MCF 10A (cell line): Measurements from ENCODE around the gene MAPK13. TPM values are rescaled to one million over a fixed set of nuclear protein-coding genes. Genes with fewer than 3 reads are reported as not detected.
"Not testable (repeated sequence)": the region's sequence is repeated elsewhere in the genome, so short reads cannot be mapped to it uniquely, and the experiment has no call there.

Experiments used
- Bru-seq: library from RNA; stranded (reverse); fragments of 400-500 nt; gene quantifications from one replicate; lab custom pipeline; 2021; lab: Mats Ljungman, UMichigan
- BruChase-seq, 2 experiments: library from RNA; stranded (reverse); fragments of 400-500 nt; gene quantifications; one replicate each; lab custom pipeline; 2021; lab: Mats Ljungman, UMichigan
- BruUV-seq: library from RNA; stranded (reverse); fragments of 400-500 nt; replicated peaks from 2 replicates; lab custom pipeline; 2021; lab: Mats Ljungman, UMichigan
- CTCF ChIA-PET: fragments of 300-600 bp; sonication (Branson Sonifier 250); formaldehyde crosslinking; extraction: SDS; loops from one replicate; lab custom pipeline; 2021; ENCODE audit warnings: antibody characterized with exemption, inconsistent platforms; lab: Yijun Ruan, JAX
- POLR2A ChIA-PET: fragments of 300-600, 350-650 bp; sonication (Branson Sonifier 250); formaldehyde crosslinking; extraction: SDS; loops from one replicate; lab custom pipeline; 2020; ENCODE audit warnings: antibody characterized with exemption, inconsistent platforms; lab: Yijun Ruan, JAX
- DNase-seq: peaks from one replicate; pipeline ENCODE4 v3.0.0-alpha.2; 2018; ENCODE audit not compliant: unreplicated experiment
- H3K27ac Mint-ChIP-seq: one replicate; pipeline ENCODE4 v1.8.0; 2022; ENCODE audit warnings: mild to moderate bottlenecking, low read depth, mixed read lengths; ENCODE audit not compliant: unreplicated experiment
- H3K27me3 Mint-ChIP-seq: one replicate; pipeline ENCODE4 v1.8.0; 2022; ENCODE audit warnings: mixed read lengths; ENCODE audit not compliant: insufficient read depth, unreplicated experiment
- H3K36me3 Mint-ChIP-seq: one replicate; pipeline ENCODE4 v1.8.0; 2022; ENCODE audit warnings: mild to moderate bottlenecking, moderate library complexity, mixed read lengths; ENCODE audit not compliant: insufficient read depth, unreplicated experiment
- H3K4me1 Mint-ChIP-seq: one replicate; pipeline ENCODE4 v1.8.0; 2022; ENCODE audit warnings: mixed read lengths; ENCODE audit not compliant: insufficient read depth, unreplicated experiment
- H3K4me3 Mint-ChIP-seq: one replicate; pipeline ENCODE4 v1.8.0; 2022; ENCODE audit warnings: mild to moderate bottlenecking, moderate library complexity, mixed read lengths; ENCODE audit not compliant: unreplicated experiment
- H3K9me3 Mint-ChIP-seq: one replicate; pipeline ENCODE4 v1.8.0; 2022; ENCODE audit warnings: mixed read lengths; ENCODE audit not compliant: unreplicated experiment
- intact Hi-C: fragments of 100-400 bp; cut with micrococcal nuclease; formaldehyde crosslinking; loops from 2 replicates; pipeline ENCODE4 v1.14.1; 2022
- long read RNA-seq: library from polyadenylated mRNA; stranded (forward); transcript quantifications from one replicate; pipeline ENCODE4 v2.0.0, GENCODE V29; 2022
- total RNA-seq: library from RNA; stranded (reverse); gene quantifications from 2 replicates; pipeline ENCODE4 v1.2.3, GENCODE V29; 2022
- TF ChIP-seq, protein P1 (sequence below): fragments of 200-600 bp; IDR thresholded peaks from one replicate; pipeline ENCODE4 v1.8.0; 2022; ENCODE audit warnings: antibody characterized with exemption, mild to moderate bottlenecking; ENCODE audit not compliant: unreplicated experiment

The MAPK13 gene
- 5.5 and 6.8 TPM in 2 replicates for total RNA-seq
- Bru-seq, nascent RNA = percentile 34 among the genes with signal in this experiment
- BruChase-seq, experiment 1, labeled RNA remaining after a 6-hour chase = percentile 66 among the genes with signal in this experiment
- percentile 43 among the genes with signal in this experiment for BruChase-seq, experiment 2, labeled RNA remaining after a 2-hour chase
- long read RNA-seq, transcript MAPK13-201 (12 exons, 2,052 nt) = major isoform, 16 of 20 reads
- long read RNA-seq, partial matches to known transcripts = 1 of 20 reads
- long read RNA-seq, other reads (novel, unspliced or antisense) = 3 of 20 reads

GRCh38 chr6:36129941-36130666, at the start of gene MAPK13:
Gene MAPK13, plus strand, starts transcription at chr6:36130513. Its CDS starts 70 bp downstream, at chr6:36130583.
- DNase-seq = peak; percentile 32
- intact Hi-C loops = no loop called here
- TF ChIP-seq, protein P1, sequence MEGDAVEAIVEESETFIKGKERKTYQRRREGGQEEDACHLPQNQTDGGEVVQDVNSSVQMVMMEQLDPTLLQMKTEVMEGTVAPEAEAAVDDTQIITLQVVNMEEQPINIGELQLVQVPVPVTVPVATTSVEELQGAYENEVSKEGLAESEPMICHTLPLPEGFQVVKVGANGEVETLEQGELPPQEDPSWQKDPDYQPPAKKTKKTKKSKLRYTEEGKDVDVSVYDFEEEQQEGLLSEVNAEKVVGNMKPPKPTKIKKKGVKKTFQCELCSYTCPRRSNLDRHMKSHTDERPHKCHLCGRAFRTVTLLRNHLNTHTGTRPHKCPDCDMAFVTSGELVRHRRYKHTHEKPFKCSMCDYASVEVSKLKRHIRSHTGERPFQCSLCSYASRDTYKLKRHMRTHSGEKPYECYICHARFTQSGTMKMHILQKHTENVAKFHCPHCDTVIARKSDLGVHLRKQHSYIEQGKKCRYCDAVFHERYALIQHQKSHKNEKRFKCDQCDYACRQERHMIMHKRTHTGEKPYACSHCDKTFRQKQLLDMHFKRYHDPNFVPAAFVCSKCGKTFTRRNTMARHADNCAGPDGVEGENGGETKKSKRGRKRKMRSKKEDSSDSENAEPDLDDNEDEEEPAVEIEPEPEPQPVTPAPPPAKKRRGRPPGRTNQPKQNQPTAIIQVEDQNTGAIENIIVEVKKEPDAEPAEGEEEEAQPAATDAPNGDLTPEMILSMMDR = no peak
- peak within 1 kb of the TSS; percentile 45 for H3K4me3 Mint-ChIP-seq
- no peaks in the 10 kb centered on the region for H3K9me3 Mint-ChIP-seq
- H3K4me1 Mint-ChIP-seq = peaks cover 14% of the 10 kb centered on the region
- H3K27ac Mint-ChIP-seq = no peak within 1 kb of the TSS
- no peaks in the 10 kb centered on the region for H3K27me3 Mint-ChIP-seq
- no peaks in the 10 kb centered on the region for H3K36me3 Mint-ChIP-seq
- ChIA-PET CTCF (interaction anchor here (0.6 to 1.3 kb wide), 4 partner anchors 9 to 230 kb away, joined by 3 to 4 read pairs (median 4); no protein-coding TSS in a partner anchor), POLR2A (interaction anchor here (0.7 to 1.6 kb wide), 2 partner anchors 9 to 16 kb away, joined by 3 to 9 read pairs; no protein-coding TSS in a partner anchor)
- BruUV-seq = no TSS peak

DNA sequence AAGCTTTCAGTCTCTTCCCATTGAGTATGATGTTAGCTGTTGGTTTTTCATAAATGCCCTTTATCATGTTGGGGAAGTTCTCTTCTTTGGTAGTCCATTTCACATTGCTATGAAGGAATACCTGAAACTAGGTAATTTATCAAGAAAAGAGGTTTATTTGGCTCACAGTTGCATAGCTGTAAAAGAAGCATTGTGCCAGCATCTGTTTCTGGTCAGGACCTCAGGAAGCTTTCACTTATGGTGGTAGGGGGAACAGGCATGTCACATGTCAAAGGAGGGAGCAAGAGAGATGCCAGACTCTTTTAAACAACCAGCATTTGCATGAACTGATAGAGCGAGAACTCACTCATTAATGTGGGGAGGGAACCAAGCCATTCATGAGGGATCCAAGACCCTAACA, 48.0 kb upstream of the MAPK13 start:
- Mint-ChIP-seq H3K27me3 (no peaks in the 10 kb centered on the region), H3K36me3 (peaks cover 82% of the 10 kb centered on the region), H3K4me1 (no peaks in the 10 kb centered on the region), H3K9me3 (peaks cover 11% of the 10 kb centered on the region), H3K27ac (no peak overlapping the region), H3K4me3 (no peak overlapping the region)
- ChIA-PET CTCF (interaction anchor here (6.3 kb wide), 1 partner anchor 13 kb away, joined by 56 read pairs; no protein-coding TSS in a partner anchor), POLR2A (no interaction called here)
- BruUV-seq = no TSS peak
- no peak for DNase-seq
- TF ChIP-seq, protein P1 = no peak
- intact Hi-C loops = no loop called here

DNA sequence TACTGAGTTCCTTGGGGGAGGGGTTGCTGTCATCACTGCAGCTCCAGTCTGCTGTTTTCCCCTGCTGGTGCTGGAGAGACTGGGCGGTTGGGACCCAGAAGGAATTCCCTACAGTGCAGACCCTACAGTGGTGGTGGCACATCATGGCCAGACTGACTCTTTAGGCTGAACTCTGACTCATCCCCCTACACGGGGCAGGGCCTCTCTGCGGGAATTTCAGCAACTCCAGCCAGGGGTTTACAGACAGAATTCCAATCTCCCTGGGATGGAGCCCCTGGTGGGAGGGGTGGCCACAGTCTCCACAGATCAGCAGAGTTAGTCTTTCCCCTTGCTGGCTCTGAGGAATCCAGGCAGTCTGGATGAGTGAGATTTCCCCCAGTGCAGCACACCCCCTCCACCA, 46.9 kb upstream of the MAPK13 start:
- POLR2A ChIA-PET = no interaction called here
- TF ChIP-seq, protein P1 = no peak
- CTCF ChIA-PET = interaction anchor here (6.3 kb wide), 1 partner anchor 12 kb away, joined by 56 read pairs; no protein-coding TSS in a partner anchor
- no peak overlapping the region for H3K27ac Mint-ChIP-seq
- peaks cover 11% of the 10 kb centered on the region for H3K9me3 Mint-ChIP-seq
- intact Hi-C loops = no loop called here
- peaks cover 75% of the 10 kb centered on the region for H3K36me3 Mint-ChIP-seq
- no peak overlapping the region for H3K4me3 Mint-ChIP-seq
- no TSS peak for BruUV-seq
- no peaks in the 10 kb centered on the region for H3K27me3 Mint-ChIP-seq
- no peak for DNase-seq
- H3K4me1 Mint-ChIP-seq = no peaks in the 10 kb centered on the region

DNA sequence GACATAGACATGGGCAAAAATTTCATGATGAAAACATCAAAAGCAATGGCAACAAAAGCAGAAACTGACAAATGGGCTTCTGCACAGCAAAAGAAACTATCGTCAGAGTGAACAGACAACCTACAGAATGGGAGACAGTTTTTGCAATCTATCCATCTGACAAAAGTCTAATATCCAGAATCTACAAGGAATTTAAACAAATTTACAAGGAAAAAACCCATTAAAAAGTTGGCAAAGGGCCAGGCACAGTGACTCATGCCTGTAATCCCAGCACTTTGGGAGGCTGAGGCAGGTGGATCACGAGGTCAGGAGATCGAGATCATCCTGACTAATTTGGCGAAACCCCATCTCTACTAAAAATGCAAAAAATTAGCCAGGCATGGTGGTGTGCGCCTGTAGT, 42.1 kb upstream of the MAPK13 start:
- POLR2A ChIA-PET, H3K9me3 Mint-ChIP-seq, H3K4me3 Mint-ChIP-seq, H3K27me3 Mint-ChIP-seq, BruUV-seq, CTCF ChIA-PET, intact Hi-C loops, H3K4me1 Mint-ChIP-seq, H3K27ac Mint-ChIP-seq: not testable (repeated sequence)
- peak; percentile 16 for DNase-seq
- peaks cover 57% of the 10 kb centered on the region for H3K36me3 Mint-ChIP-seq
